GM19452 (cell line): ENCODE measurements around the gene MDM4.
"Not testable (repeated sequence)": the region's sequence is repeated elsewhere in the genome, so short reads cannot be mapped to it uniquely, and the experiment has no call there.

Experiments
- ATAC-seq: cut with Tn5 transposase; IDR thresholded peaks from one replicate; pipeline ENCODE4 v1.9.1; 2021; ENCODE audit not compliant: unreplicated experiment

The MDM4 gene

DNA sequence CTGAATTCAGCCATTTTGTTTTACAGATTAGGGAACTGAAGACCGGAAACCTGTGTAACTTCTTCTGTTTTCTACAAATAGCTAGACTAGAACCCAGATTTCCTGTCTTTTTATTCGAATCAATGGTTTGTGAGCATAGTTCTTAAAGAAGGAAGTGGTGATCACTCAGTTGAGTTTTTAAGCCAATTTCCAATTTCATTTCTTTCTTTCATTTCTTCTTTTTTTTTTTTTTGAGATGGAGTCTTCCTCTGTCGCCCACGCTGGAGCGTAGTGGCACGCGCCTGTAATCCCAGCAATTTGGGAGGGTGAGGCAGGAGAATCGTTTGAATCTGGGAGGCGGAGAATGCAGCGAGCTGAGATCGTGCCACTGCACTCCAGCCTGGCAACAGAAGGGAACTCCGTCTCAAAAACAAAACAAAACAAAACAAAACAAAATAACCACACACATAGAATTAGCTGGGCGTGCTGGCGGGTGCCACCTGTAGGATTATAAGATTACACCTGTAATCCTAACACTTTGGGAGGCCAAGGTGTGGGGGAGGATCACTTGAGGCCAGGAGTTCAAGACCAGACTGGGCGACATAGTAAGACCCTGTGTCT, 3.0 kb upstream of the MDM4 start:
- peak; percentile 39 for ATAC-seq

DNA sequence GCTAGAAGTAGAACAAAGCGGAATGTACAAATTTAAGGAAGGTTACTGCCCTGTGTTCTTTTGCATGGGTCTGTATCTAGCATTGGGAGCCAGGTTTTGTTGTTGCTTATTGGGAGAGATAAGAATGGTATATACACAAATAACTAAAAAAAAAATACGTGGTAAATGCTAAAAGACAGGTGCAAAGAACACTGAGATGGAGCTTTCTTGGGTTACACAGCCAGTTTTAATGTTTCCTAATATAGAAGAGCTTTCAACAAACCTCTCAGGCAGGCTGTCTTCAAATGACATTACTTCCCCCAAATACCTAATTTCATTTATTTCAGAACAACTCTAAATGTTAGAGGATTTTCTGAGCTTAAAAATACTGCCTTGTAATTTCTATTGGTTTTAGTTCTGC, 1.4 kb upstream of the MDM4 start:
- ATAC-seq = no peak

DNA sequence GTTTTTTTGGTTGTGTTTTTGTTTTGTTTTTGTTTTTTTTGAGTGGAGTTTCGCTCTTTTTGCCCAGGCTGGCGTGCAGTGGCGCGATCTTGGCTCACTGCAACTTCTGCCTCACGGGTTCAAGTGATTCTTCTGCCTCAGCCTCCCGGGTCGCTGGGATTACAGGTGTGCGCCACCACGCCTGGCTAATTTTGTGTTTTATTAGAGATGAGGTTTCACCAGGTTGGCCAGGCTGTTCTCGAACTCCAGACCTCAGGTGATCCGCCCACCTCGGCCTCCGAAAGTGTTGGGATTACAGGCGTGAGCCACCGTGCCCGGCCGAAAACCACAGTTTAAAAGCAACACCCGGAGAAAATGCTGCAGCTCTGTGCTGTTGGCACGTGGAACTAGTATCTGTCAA, 1.2 kb downstream of the MDM4 start:
- ATAC-seq = not testable (repeated sequence)

DNA sequence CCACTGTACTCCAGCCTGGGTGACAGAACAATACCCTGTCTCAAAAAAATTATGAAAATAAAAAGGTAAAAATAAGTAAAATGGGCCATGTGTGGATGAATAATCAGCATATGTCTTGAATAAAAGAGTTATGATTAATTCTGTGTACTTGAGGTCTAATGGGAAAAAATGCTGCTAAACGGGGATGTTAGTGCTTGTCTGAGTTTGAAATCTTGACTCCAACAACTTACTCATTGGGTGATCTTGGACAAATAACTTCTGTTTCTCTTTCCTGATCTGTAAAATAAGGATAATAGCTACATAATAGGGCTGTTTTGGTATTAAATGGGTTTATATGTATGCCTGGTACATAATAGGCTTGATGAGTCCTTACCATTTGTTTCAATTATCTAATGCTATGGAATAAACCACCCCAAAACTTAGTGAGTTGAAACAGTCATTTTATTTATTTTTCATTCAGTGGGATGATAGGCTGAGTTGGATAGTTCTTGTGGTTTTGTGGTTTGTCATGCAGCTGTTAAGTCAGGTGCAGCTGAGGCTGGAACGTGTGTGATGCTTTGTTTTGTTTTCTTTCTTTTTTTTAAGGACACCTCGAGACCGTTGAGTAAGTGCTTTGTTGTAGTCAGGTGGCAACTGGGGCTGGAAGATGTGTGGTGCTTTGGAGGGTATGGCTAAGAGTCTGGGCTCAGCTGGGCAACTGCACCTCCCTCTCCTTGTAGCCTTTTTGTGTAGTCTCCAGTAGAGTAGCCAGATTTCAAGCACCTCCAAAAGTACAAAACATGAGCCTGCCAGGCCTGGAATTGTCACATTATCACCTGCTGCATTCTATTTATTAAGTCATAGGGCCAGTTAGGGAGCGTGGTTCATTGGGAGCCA, 4.9 kb downstream of the MDM4 start:
- ATAC-seq = peak; percentile 44

DNA sequence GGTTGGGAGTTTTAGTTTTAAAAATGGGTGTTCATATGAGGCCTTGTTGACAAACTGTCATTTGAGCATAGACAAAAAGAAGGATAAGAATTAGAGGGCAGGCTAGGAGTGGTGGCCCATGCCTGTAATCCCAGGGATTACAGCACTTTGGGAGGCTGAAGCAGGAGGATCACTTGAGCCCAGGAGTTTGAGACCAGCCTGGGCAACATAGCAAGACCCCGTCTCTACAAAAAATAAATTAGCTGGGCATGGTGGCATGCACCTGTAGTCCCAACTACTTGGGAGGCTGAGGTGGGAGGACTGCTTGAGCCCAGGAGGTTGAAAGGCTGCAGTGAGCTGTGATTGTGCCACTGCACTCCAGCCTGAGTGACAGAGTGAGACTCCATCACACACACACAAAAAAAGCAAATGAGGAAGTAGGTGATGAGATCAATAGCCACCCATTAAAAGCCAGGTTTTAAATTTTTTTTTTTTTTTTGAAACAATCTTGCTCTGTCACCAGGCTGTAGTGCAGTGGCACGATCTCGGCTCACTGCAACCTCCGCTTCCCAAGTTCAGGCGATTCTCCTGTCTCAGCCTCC, 5.8 kb downstream of the MDM4 start:
- ATAC-seq = not testable (repeated sequence)

DNA sequence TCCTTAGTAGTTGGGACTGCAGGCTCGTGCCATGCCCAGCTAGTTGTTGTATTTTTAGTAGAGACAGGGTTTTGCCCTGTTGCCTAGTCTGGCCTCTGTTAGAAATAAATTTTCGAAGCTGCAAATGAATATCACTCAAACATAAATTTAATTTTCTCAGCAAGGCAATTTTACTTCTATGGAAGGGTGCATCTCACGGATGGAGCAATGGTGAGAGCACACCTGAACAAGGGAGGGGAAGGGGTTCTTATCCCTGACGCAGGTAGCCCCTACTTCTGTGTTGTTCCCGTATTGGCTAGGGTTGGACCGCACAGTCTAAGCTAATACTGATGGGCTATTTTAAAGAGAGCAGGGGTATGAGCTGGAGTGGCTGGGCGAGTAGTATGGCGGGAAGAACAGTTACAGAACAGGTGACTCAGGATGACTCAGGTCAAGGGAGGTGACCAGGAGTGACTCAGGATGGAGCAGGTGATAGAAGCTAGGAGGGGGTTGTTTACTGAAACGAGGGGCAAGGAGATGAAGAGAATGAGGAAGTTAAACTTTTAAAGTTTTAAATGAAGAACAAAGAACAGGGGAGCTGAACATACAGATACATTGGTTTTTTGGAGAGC, 7.5 kb downstream of the MDM4 start:
- ATAC-seq = no peak

DNA sequence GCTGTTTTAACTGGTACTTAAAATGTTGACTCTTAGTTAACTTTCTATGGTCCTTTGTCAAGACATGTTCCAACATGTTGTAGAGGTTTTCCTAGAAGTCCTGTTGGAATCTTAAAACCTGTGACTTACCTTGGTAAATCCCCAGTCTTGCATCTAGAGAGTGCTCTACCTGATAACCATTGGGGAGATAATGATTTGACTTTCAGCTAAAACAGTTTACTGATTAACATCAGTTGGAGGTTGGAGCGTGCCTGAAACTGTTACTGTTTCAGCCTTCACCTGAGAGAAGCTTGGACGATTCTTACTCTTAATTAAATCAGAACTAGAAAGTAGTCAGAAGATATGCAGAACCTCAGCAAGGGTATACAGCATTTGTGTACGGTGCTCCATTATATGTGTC, 8.8 kb downstream of the MDM4 start:
- ATAC-seq = no peak

DNA sequence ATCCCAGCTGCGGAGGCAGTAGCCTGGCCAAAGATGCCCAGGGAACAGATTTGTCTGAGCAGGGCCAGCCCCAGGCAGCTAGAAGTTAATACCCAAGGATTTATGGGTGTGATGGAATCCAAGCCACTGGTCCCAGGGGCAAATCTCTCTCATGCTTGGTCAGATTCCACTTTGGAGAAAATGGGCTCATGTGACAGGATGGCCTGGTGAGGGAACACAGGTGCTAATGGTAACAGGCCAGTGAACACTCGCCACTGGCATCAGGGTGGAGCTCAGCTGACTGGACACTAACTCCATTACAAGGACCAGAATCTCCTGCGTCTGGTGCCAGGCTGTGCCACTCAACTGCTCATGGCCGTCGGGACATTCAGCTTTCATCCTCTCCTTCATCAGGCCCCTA, 12.0 kb downstream of the MDM4 start:
- no peak for ATAC-seq

DNA sequence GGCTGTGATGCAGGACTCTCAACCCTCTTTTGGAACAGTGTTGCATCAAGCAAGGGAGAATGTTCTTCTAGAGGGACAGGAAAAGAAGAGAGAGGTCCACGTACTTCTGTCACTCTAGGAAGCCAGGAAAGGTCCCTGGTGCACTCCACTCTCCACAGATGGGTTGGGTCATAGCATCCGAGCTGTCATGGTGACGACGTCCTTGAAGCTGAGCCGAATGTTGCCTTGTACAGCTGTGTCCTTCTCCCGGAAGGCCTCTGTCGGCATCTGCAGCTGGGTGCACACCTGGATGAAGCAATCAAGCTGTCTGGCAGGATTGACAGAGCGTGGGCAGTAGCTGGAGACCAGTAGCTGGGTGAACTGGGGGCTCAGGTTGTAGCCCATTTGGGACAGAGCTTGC, 12.5 kb downstream of the MDM4 start:
- ATAC-seq = no peak

DNA sequence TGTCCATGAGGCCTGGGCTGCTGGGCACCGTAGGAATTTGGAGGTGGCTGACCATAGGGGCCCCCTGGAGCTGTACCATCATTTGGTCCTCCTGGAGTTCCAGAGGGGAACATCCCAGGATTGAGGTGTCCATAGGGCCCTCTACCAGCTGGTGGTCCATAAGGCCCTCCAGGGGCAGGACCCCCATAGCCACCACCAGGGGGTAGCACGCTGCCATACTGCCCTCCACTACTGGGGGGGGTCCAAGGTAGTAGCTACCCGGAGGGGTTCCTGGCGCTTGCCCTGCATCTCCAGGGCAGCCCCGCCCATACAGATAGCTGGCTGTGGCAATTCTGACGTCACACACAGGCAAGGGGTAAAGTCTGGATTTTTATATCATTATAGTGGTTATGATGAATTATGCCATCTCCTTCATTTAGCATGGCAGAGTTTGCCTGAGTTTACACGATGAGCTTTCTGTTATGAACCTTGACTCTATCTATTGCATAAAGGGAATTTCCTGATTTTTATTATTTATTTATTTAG, 13.2 kb downstream of the MDM4 start:
- no peak for ATAC-seq

DNA sequence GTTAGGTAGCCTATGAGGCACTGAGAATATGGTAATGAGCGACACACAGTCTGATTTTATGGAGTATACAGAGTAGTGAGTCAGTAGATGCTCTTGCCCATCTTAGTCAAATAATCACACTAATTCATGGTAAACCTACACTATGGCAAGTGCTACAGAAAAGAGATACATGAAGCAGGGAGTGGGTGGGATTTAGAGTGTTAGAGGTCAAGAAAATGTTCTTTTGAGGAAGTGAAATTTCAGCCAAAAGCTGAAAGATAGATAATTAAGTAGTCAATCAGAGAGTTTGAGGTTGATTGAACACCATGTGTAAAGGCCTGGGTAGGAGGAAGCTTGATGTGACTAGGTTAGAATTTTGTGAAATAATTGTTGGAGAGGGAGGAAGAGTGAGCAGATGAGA, 14.7 kb downstream of the MDM4 start:
- ATAC-seq = peak; percentile 90

DNA sequence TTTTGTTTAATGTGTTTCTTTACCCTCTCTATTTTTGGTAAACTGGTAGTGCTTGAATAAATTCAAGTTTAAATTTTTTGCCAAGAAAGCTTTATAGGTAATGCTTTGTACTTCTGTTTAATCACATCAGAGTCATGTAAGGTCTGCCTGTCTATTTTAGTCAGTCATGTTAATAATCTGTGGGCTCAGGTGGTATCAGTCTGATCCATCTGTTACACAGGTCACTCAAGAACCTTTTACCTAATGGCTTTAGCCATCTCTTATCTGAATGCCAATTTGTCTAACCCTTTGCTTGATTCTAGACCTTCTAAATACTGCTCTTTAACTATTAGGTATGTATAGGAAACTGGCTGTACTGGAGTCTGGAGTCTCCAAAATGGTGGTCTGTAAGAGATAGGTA, 16.6 kb downstream of the MDM4 start:
- ATAC-seq = no peak

DNA sequence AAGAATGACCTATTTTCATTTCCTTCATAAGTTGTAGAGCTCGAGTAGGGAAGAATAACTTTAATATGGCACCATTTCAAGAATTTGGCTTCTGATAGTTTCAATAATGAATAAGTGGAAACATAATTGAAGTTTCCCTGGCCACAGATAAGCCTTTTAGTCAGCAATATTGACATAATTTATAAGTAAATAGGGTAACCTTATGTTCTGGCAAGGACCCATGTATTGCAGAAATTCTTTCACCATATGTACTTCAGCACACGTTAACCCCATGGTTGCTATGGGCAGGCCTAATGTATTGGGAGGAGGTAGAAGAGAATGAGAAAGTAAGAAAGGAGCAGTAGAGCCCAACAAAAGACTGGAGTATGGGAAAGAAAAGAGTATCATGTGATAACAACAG, 25.4 kb downstream of the MDM4 start:
- ATAC-seq = no peak

DNA sequence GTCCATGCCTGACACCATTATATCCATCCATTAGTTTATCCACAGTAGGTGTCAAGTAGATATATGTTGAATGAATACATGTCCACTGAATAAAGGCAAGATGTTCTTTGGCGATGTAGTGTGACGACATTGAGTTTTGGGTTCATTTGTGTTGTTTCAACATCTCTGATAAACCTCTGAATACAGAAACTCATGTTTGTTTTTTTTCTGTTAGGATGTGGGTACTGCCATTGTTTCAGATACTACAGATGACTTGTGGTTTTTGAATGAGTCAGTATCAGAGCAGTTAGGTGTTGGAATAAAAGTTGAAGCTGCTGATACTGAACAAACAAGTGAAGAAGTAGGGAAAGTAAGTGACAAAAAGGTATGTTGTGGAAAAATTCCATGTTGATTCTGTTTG, 28.1 kb downstream of the MDM4 start:
- peak; percentile 51 for ATAC-seq

DNA sequence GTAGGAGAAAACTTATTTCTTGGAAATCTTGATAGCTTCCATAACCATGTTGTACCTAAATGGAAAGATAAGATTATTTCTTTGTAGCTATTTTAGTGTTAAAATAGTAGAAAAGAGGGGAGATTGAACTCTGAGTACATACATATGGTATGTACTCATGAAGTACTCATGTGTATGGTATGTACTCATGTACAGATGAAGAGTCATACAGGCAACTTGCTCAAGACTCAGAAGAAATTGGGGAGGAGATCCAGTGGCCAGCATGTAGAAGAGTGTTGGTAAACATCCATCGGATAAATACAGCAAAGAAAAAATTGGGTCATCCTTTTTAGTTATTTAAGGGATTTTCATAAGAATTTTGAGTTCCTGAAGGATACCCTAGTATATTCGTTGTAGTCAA, 29.0 kb downstream of the MDM4 start:
- ATAC-seq = no peak

DNA sequence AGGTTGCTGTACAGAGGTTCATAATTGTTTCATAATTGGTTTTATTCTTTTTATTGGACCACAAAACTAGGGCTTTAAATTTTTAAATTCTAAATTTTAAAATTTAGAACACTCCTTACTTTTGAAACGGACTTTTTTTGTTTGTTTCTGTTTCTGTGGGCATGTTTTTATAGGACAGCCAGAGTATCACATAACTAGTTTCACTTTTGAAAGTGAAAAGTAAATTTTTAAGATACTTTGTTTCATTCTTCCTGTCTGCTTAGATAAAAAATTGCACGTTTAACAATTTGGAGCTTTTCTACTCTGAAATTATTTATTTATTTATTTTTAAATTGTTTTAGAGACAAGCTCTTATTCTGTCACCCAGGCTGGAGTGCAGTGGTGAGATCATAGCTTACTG, 29.7 kb downstream of the MDM4 start:
- ATAC-seq = no peak

DNA sequence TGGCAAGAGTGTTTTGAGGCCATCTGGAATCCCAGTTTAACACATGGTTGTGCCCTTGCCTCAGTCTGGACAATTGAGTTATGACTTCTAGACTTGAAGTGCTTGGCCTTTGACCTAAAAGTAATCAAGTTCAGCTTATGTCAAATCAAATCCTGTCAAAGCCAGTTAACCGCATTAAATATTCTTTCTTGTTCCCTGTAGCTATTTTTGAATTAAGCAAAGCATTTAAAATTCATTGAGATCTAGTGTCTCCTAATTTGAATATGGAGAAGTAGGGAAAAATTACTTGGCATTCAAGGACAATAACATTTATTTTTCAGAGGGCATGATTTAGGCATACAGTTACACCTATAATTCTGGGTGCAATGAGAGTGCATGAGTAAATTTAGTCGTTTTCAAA, 32.1 kb downstream of the MDM4 start:
- no peak for ATAC-seq

DNA sequence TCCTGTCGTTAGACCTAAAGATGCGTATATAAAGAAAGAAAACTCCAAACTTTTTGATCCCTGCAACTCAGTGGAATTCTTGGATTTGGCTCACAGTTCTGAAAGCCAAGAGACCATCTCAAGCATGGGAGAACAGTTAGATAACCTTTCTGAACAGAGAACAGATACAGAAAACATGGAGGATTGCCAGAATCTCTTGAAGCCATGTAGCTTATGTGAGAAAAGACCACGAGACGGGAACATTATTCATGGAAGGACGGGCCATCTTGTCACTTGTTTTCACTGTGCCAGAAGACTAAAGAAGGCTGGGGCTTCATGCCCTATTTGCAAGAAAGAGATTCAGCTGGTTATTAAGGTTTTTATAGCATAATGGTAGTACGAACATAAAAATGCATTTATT, 33.1 kb downstream of the MDM4 start:
- ATAC-seq = no peak

DNA sequence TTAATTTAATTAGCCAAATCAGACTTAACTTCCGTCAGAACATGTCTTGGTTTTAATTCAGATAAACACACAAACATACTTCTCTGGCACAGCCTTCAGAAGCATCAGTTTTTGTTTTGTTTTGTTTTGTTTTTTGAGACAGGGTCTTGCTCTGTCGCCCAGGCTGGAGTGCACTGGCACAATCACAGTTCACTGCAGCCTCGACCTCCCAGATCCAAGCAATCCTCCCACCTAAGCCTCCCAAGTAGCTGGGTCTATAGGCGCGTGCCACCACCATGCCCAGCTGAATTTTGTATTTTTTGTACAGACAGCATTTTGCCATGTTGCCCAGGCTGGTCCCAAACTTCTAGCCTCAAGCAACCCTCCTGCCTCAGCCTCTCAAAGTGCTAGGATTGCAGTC, 34.7 kb downstream of the MDM4 start:
- ATAC-seq = no peak

DNA sequence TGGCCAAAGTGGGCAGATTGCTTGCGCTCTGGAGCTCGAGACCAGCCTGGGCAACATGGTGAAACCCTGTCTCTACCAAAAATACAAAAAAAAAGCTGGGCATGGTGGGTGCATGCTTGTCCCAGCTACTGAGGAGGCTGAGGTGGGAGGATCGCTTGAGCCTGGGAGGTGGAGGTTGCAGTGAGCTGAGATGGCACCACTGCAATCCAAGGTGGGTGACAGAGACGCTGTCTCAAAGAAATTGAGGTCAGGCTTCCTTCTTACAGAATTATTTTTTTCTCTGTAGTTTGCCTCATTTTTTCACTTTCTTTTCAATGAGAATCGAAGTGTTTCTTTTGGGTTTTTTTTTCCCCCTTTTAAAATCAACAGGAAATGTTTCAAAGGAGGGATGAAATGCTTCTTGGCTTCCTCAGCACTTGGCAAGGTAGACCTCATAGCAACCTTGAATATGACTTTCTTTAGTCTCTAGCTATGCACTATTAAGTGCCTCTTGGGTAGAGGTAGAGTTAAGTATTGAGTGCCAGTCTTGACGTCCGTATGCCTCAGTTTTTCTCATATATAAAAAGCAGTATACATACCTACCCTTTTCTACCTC, 40.3 kb downstream of the MDM4 start:
- ATAC-seq = no peak

DNA sequence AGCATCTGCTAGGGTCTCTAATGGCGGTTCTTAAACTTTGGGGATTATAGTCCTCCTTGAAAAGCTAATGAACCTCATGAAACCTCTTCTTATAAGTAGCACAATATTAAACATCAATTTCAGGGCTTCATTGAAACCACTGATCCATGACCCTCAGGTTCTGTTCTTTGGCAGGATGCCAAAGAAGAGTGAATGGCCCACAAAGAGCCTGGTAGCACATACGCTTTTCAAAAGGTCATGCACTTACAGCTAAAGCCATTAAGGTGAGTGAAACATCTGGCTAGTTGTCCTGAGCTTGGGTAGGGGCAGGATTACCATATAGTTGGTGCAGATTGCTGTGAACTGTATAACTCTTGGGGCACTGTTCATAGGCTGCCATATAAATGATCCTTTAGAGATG, 42.3 kb downstream of the MDM4 start:
- ATAC-seq = no peak
